Gastroesophageal sphincter (tissue), 4 donors: ENCODE measurements around the gene ITGA2. TPM values are rescaled to one million over a fixed set of nuclear protein-coding genes. Genes with fewer than 3 reads are reported as not detected.
"Not testable (repeated sequence)": the region's sequence is repeated elsewhere in the genome, so short reads cannot be mapped to it uniquely, and the experiment has no call there.

Experiments
- ATAC-seq: fragments of 150-250 bp; one replicate; pipeline ENCODE4 v1.9.1; 2016; ENCODE audit warnings: mild to moderate bottlenecking, moderate library complexity
- H3K27ac ChIP-seq, 4 donors: fragments of 200-600 bp; sonication (generic) in 3 of 4; 1 replicate in 3 of 4; 2 replicates in 1 of 4; pipeline ENCODE4 v1.5.1; 2016 to 2019
- H3K27me3 ChIP-seq: fragments of 200-600 bp; sonication (generic); one replicate; pipeline ENCODE4 v1.5.1; 2019
- H3K36me3 ChIP-seq, 2 donors: fragments of 200-600 bp; sonication (generic); one replicate each; pipeline ENCODE4 v1.5.1; 2019; ENCODE audit warnings: control low read depth in 1 of 2
- H3K4me1 ChIP-seq, 3 donors: fragments of 200-600 bp; sonication (generic); 1 replicate in 2 of 3; 2 replicates in 1 of 3; pipeline ENCODE4 v1.5.1; 2016 to 2019; ENCODE audit warnings: control low read depth in 2 of 3
- H3K4me3 ChIP-seq, 2 donors: fragments of 200-600 bp; sonication (generic); one replicate each; pipeline ENCODE4 v1.5.1; 2019; ENCODE audit warnings: mild to moderate bottlenecking in 1 of 2, moderate library complexity in 1 of 2
- H3K9me3 ChIP-seq, 3 donors: fragments of 200-600 bp; sonication (generic); one replicate each; pipeline ENCODE4 v1.5.1; 2017 to 2019; ENCODE audit warnings: control low read depth in 2 of 3
- CTCF ChIP-seq, 4 experiments: fragments of 200-600 bp in 2 of 4; fragments of 450-650 bp in 2 of 4; sonication (generic) in 1 of 4; IDR thresholded peaks; one replicate each; pipeline ENCODE4 v1.5.1; 2017 to 2019; ENCODE audit warnings: antibody characterized with exemption in 4 of 4, mild to moderate bottlenecking in 2 of 4, moderate library complexity in 2 of 4
- EP300 ChIP-seq: sonication (generic); formaldehyde crosslinking; IDR thresholded peaks from one replicate; pipeline ENCODE4 v1.6.1; 2017; ENCODE audit warnings: antibody characterized with exemption, mild to moderate bottlenecking
- POLR2A ChIP-seq, 2 donors: fragments of 450-650 bp; IDR thresholded peaks; one replicate each; pipeline ENCODE4 v1.6.1; 2017; ENCODE audit warnings: antibody characterized with exemption in 2 of 2, mild to moderate bottlenecking in 2 of 2, moderate library complexity in 1 of 2
- POLR2AphosphoS5 ChIP-seq: sonication (generic); formaldehyde crosslinking; IDR thresholded peaks from one replicate; pipeline ENCODE4 v1.6.1; 2017; ENCODE audit warnings: antibody characterized with exemption
- WGBS, 2 donors: methylation state at CpG; one replicate each; pipeline ENCODE4 v1.1.5; 2018; ENCODE audit warnings: low coverage in 1 of 2; 5-methylcytosine and 5-hydroxymethylcytosine counted together
- total RNA-seq, 4 donors: library from RNA; depleted of rRNA; stranded (reverse); fragments of >200 nt; gene quantifications; one replicate each; pipeline ENCODE4 v1.1.0, GENCODE V29; 2016

ITGA2 gene
- total RNA-seq, 4 donors from 2014 or later, result 1.5 to 14.6 (median 10.0) TPM

- H3K9me3 ChIP-seq, result no peaks in the 10 kb centered on the region
- no peak overlapping the region for H3K27ac ChIP-seq
- ATAC-seq, result no peak
- peaks cover 0 to 43% (median 2%) of the 10 kb centered on the region in 3 donors for H3K4me1 ChIP-seq
- WGBS, 2 donors, result 89% methylated on average over 1 of the region's 1 CpG; no CpG with 5 or more reads in 1 of the 2 donors
- TF ChIP-seq POLR2A (IDR thresholded peaks at IDR 0.05) (no peak), CTCF (IDR thresholded peaks at IDR 0.05) (no peak), EP300 (no peak), POLR2AphosphoS5 (no peak)
- H3K36me3 ChIP-seq, result peaks cover 0 to 8% of the 10 kb centered on the region in 2 donors
- no peak overlapping the region for H3K4me3 ChIP-seq
- H3K27me3 ChIP-seq, result no peaks in the 10 kb centered on the region
These were observed 122.0 kb downstream of the ITGA2 start for GRCh38 chr5:53111139-53111538.

- H3K27ac ChIP-seq, H3K9me3 ChIP-seq, H3K27me3 ChIP-seq, ATAC-seq, H3K36me3 ChIP-seq, H3K4me3 ChIP-seq: not testable (repeated sequence)
- peaks cover 0 to 34% (median 2%) of the 10 kb centered on the region in 3 donors for H3K4me1 ChIP-seq
- WGBS, 2 donors, result 89 to 100% methylated on average over 3 to 6 of the region's 6 CpGs
These were observed 123.2 kb downstream of the ITGA2 start for GRCh38 chr5:53112307-53112706.

GRCh38 chr5:53112909-53113308, 123.8 kb downstream of the ITGA2 start:
- Histone ChIP-seq H3K27me3 (no peaks in the 10 kb centered on the region), H3K27ac (no peak overlapping the region), H3K36me3 (no peaks in the 10 kb centered on the region), H3K4me1 (peaks cover 0 to 28% (median 2%) of the 10 kb centered on the region in 3 donors), H3K9me3 (no peaks in the 10 kb centered on the region), H3K4me3 (no peak overlapping the region)
- TF ChIP-seq POLR2A (IDR thresholded peaks at IDR 0.05) (no peak), EP300 (no peak), CTCF (IDR thresholded peaks at IDR 0.05) (no peak), POLR2AphosphoS5 (no peak)
- WGBS, 2 donors, result 89 to 90% methylated on average over 3 of the region's 3 CpGs
- ATAC-seq, result no peak

- Histone ChIP-seq H3K27ac (no peak overlapping the region), H3K4me1 (peaks cover 0 to 17% (median 0%) of the 10 kb centered on the region in 3 donors), H3K4me3 (no peak overlapping the region), H3K27me3 (no peaks in the 10 kb centered on the region), H3K9me3 (no peaks in the 10 kb centered on the region), H3K36me3 (no peaks in the 10 kb centered on the region)
- WGBS, 2 donors, result 60% methylated on average over 1 of the region's 9 CpGs; no CpG with 5 or more reads in 1 of the 2 donors
- TF ChIP-seq POLR2A (IDR thresholded peaks at IDR 0.05) (no peak), POLR2AphosphoS5 (no peak), EP300 (no peak), CTCF (IDR thresholded peaks at IDR 0.05) (no peak)
- no peak for ATAC-seq
These were observed 124.8 kb downstream of the ITGA2 start for GRCh38 chr5:53113947-53114346.

- Histone ChIP-seq H3K4me3 (no peak overlapping the region), H3K36me3 (no peaks in the 10 kb centered on the region), H3K9me3 (no peaks in the 10 kb centered on the region), H3K4me1 (peaks cover 0 to 14% (median 0%) of the 10 kb centered on the region in 3 donors), H3K27me3 (no peaks in the 10 kb centered on the region), H3K27ac (no peak overlapping the region)
- no peak for ATAC-seq
- TF ChIP-seq CTCF (IDR thresholded peaks at IDR 0.05) (peak in 2 of 4 experiments; percentile 9 to 14), POLR2AphosphoS5 (no peak), EP300 (no peak), POLR2A (IDR thresholded peaks at IDR 0.05) (no peak)
These were observed 125.8 kb downstream of the ITGA2 start for GRCh38 chr5:53114988-53115387.
